ENCODE measurements around the gene APOL6.

Gene APOL6, protein sequence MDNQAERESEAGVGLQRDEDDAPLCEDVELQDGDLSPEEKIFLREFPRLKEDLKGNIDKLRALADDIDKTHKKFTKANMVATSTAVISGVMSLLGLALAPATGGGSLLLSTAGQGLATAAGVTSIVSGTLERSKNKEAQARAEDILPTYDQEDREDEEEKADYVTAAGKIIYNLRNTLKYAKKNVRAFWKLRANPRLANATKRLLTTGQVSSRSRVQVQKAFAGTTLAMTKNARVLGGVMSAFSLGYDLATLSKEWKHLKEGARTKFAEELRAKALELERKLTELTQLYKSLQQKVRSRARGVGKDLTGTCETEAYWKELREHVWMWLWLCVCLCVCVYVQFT

DNA sequence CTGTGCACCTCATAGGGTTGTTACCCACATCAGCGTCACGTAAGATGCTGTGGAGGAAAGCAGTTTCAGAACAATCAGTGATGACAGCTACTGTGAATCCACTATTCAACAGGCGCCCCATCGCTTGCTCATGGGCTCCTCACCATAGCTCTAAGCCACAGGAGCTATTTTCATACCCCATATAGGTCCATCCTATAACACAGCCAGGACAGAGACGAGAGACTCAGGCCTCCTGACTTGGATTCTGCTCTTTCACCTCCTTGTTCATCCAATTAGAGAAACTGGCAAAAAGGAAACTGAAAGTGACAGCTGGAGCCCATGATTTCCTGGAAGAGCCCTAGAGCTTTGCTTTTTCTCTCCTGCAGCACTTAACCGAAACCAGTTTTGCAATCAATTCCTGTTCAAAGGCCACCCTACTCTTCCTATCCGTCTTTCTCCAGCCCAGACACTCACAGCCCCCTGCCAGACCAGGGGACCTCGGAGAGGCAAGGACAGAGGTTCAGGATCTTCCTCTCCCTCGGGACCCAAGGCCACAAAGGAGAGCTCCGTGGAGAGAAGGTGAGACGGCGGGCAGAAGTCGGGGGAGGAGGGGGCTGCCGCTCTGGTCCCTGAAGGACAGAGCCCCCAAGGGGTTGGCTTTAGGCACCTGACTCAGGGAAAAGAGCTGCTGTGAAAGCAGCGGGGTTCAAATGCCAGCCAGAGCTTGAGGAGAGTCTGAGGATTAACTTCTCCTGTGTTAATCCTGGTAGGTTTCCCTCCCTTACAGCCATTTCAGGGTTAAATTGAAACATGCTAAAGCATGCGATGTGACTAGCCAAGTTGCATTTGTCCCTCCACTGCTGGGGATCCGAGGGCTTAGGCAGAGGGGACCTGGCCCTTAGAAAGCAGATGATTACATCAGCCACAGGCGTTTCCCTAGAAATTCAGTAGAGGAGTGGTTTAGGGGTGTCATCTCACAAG lies at the start of gene APOL6:
TSS of gene APOL6 (plus strand) at position 381 of the 960 bp plus-strand sequence. CDS start 7,980 bp downstream, outside the sequence.
- DNase-seq (ENCODE audit: low read depth) = peak; percentile 83

DNA sequence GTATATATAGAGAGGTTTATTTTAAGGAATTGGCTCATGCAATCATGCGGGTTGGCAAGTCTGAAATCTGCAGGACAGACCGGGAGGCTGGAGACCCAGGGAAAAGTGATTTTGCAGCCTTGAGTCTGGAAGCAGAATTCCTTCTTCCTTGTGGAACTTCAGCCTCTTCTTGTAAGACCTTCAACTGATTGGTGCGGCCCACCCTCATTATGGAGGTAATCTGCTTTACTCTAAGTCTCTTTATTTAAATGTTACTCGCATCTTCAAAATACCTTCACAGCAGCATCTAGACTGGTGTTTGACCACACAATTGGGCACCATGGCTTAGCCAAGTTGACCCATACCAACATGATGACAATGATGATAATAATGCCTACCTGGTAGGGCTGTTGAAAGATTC lies 48.9 kb upstream of the APOL6 start:
- DNase-seq (ENCODE audit: low read depth) = no peak

DNA sequence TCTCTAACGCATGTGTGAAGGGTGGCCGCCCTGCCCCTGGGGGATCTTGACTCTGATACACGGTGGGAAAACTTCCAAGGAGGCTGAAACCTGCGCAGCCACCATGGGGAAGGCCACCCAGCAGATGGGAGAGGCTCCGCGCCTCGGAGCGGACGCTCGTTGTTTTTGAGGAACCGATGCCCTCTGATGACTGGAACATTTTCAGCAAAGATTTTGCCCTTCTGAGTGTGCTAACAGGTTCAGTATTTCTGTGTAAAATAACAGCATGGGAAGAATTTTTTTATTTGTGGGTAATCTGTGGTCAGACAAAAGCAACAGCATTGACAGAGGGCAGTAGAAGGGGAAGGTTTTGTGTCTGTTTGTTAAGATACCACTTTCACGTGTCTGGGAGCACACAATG lies 47.8 kb upstream of the APOL6 start:
- no peak for DNase-seq (ENCODE audit: low read depth)

DNA sequence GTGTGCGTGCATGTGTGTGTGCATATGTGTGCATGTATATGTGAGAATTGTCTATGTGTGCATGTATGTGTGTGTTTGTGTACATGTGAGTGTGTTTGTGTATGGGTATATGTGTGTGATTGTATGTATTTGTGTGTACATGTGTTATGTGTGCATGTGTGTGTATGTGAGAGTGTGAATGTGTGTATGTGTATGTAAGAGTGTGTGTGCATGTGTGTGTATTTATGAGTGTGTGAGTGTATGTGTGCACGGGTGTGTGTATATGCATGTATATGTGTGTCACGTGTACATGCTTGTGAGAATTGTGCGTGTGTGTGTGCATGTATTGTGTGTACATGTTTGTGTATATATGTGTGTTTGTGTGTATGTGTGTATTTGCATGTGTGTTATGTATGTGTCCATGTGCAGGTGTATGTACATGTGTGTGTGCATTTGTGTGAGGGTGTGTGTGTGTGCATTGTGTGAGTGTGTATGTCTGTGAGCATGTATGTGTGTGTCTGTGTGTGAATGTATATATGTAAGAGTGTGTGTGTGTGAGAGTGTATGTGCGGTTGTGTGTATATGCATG lies 47.1 kb upstream of the APOL6 start:
- DNase-seq (ENCODE audit: low read depth) = no peak

DNA sequence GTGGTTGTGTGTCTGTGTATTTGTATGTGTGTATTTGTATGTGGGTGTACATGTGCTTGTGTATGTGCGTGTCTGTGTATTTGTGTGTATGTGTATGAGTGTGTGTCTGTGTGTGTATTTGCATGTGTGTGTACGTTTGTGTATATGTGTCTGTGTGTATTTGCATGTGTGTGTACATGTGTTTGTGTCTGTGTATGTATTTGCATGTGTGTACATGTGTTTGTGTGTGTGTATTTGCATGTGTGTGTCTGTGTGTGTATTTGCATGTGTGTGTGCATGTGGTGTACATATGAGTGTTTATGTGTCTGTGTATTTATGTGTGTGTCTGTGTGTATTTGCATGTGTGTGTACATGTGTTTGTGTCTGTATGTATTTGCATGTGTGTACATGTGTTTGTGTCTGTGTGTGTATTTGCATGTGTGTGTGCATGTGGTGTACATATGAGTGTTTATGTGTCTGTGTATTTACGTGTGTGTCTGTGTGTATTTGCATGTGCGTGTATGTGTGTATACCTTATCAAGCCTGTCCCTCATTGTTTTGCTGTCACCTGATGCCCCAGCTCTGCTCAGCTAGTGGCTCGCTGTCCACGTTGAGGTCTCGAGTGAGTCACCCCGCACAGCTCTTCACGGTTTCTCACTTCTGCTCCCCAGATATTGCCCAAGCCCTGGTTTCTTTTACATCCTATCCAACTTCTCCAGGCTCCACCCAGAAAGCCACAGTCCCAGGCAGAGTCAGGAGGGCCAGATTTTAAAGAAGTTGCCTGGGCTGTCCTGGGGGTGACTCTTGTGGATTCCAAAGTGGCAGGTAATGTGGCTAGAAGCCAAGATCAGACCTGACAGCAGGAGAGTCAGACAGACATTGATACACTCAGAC lies 46.3 kb upstream of the APOL6 start:
- DNase-seq (ENCODE audit: low read depth) = peak; percentile 76

DNA sequence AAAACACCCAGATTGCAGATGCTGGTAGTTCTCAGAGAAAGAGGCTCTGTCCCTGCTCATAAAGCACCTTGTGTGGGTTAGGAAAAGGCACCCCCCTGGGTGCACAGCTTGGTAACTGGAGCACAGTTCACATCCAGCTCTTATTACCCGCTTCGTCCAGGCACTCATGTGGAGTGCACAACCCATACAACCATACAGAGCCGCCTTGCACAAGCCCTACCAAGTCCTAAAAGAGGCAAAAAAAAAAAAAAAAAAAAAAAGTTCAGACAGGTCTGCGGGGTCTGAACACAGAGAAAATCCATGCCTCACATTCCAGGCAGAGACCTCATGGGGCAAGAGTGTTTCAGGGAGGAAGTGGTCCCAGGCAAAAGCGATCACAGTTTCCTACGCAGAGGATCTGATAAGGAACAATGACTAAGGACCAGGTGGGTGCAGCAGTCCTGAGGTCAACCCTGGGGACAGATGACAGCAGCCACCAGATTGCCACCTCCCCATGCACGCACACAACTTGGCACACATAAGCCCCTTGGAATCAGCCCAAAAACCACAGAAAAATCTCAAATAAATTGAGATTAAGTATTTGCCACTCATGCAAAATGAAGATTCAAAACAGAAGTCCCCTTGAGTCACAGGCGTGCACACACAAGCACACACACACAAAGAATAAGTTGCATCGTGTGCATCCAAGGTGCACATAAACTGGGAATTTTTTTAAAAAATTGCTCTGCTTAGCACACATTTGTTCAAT lies 43.5 kb upstream of the APOL6 start:
- no peak for DNase-seq (ENCODE audit: low read depth)

DNA sequence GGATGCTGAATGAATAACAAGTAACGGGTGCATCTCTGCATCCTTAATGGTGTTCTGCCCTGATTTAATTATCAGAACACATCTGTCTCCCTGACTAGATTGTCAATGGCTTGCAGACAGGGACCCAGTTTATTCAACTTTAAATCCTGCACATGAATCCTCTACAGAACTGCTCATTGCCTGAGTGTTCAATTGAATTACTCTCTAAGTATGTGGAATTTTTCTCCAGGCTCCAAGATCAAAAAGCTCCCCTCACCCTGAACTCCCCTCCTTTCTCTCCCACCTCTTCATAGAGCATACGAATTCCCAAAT lies 42.9 kb upstream of the APOL6 start:
- DNase-seq (ENCODE audit: low read depth) = no peak

DNA sequence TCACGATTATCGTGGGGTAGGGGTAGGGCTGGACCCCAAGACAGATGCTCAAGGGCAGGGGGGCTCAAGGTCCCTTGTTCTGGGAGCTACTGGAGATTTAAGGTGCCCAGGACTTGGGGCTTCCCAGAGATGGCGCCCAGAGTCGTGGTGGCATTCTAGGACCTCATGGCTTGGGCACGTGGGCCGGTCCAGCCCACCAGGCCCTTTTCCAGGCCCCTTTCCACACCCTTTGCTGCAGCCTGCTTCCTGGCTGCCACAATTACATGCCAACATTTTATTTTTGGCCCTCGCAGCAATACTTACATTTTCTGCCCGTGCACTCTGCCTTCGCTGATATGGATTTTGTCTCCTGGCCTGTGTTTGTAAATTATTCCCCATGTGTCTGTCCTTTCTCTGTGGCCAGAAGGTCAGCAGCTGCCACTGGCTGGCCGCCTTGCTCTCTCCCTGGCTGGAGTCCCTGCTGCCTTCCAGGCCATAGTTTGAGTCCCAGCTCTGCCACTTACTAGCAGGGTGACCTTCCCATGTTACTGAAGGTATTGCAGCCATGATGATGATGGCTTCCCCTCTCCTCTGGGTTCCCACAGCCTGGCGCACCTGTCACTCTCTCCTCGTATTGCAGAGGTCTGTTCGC lies 42.3 kb upstream of the APOL6 start:
- no peak for DNase-seq (ENCODE audit: low read depth)

DNA sequence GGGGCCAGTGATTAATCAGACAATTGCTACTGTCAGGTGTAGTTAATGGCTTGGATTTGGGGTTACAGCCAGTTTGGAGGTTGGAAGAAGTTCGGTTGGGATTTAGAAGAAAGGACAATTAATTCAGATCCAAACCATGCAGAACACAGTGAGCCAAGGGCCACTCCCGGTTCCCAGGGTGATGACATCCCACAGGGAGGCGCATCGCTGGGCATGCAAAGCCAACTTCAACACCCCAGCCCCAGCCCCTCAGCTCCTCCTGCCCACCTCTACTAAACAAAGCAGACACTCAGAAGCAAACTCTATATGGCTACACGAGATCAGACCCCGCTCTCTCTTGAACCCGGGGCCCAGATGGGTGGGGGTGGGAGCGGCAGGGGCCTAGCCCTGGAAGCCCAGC lies 41.3 kb upstream of the APOL6 start:
- DNase-seq (ENCODE audit: low read depth) = no peak

DNA sequence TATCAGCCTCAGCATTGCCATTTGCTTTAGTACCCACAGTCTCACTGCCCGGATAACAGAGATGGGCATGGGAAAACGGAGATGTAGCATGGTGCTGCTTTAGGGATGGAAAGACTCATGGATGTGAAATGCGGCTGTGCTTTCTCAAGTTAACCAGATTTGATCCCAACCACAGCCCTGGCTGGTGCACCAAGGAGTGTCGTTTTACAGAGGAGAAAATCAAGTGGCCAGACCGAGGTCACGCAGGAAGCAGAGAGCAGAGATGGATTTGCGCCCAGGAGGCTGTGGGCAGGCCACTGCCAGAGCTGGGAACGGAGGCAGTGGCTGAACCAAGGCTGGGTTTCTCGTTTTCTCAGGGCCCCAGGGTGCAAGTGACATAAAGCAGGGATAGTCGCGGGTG lies 40.2 kb upstream of the APOL6 start:
- peak; percentile 67 for DNase-seq (ENCODE audit: low read depth)

DNA sequence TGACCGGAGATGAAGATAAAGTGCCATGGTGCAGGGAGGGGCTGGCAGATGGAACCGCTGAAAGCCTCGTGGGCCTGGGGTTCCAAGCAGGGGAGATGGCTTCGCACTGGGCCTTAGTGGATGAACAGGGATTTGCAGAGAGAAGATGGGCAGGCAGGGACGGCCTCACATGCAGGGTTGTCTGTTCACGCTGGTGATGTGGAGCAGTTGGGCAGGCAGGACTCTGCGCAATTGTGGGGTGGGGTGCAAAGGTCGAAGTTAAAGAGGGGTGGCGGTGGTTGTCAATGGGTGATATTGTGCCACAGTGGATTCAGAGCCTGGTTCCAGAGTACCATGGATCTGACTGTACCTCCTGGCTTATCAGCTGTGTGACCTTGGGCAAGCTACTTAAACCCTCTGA lies 39.0 kb upstream of the APOL6 start:
- DNase-seq (ENCODE audit: low read depth) = no peak

DNA sequence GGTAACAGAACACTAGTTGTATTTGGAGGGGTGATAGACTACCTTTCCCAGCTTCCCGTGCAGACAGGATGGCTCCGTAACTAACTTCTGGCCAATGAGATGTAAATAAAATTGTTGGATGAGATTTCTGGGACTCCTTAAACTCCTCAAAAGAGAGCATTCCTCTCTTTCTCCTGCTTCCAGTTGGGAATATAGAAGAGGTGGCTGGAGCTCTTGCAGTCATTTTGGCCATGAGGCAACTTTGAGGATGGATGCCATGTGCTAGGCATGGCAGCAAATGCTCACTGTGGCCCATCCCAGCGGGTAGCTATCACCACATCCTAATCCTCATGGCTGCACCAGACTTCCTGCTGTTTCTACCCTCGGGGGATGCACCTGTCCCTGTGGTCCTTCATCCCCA lies 38.5 kb upstream of the APOL6 start:
- DNase-seq (ENCODE audit: low read depth) = no peak

DNA sequence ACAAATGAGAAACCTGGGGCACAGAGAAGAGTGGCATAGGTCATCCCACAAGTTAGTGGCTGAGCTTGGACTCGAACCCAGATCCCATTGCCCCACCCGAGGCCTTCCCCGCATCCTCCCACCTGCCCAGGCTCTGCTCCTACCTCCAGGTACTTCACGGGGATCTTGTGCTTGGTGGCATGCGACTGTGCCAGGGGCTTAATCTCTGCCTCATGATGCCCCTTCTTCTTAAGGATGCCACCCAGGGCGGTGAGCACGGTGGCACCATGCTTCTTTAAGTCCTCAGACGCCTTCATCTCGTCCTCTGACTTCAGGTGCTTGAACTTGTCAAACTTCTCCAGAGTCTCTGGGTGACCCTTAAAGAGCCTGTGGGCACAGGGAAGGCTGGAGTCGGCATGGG lies 37.5 kb upstream of the APOL6 start:
- no peak for DNase-seq (ENCODE audit: low read depth)

DNA sequence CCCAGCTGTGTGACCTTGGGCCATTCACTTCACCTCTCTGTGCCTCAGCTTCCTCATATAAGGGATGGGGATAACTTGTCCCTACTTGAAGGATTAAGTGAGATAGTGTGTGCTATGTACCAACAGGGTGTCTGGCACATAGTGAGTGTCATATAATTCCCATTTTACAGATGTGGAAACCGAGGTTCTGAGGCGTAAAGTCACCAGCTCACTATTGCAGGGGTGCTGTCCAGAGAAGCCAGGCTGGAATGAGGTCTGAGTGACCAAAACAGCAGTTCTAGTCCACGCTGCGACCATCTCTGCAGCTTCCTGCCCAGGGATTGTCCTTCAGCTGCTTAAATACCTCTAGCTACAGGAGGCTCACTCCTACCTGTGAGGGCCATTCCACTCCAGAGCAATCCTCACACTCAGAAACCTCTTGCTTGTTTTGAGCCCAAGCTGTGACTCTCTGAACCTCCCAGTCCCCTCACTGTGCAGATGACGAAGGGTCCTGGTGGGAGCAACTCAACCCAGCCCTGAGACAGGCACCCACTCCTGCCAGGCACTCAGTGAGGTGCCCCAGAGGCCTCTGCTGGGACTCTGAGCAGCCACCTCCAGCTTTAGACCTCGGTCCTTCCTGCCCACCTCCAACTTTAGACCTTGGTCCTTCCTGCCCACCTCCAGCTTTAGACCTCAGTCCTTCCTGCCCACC lies 36.9 kb upstream of the APOL6 start:
- no peak for DNase-seq (ENCODE audit: low read depth)

DNA sequence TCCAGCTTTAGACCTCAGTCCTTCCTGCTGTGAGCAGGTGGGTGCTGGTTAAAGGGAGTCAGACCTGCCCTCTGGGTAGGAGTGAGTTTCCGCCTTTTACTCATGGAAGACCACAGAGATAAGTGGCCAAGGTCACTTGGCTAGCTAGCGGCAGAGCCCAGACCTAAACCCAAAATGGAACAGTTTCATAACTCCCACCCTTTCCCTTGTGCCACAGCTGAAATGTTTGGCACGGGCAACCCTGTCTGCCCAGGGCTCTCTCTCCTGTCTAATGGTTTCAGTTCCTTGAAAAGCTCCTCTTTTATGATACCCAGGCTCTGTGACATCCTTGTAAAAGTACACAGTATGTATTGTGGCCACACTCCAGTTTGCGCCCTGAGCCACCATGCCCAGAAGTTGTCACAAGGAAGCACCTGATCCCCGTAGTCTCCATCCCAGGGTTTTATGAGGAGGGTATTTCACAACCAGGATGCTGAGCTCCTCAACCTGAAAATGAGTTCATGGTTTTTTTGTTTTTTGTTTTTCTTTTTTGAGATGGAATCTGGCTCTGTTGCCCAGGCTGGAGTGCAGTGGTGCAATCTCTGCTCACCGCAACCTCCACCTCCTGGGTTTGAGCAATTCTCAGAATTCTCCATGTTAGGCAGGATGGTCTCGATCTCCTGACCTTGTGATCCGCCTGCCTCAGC lies 36.2 kb upstream of the APOL6 start:
- no peak for DNase-seq (ENCODE audit: low read depth)

DNA sequence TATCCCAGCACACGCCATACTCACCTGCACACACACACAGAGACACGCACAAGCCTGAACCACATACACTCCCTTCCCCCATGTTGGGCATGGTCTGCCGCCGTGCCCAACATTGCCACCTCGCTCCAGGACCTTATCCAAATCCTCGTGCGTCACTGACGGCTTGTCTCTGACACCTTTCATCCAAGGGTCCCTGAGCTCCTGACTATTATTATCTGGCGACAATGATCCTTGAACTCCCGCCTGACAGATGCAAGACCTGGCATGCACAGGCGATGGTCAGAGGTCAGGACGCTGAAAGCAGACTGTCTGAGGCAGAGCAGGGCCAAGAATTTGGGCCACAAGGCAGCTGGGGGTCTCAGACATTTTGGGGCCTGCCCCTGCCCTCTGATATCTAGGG lies 35.3 kb upstream of the APOL6 start:
- DNase-seq (ENCODE audit: low read depth) = no peak

DNA sequence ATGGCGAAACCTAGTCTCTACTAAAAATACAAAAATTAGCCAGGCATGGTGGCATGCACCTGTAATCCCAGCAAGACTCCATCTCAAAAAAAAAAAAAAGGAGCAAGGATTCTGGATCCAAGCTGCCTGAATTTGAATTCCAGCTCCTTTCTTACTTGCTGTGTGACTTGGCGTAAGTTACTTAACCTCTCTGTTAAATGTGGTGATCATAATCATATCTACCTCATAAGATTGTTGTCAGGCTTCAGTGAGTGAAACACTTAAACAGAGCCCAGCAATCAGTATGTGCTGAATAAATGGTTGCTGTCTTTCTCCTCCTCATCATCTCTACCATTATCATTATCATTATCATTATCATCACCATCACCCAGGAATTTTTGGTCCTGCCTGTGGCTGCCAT lies 33.8 kb upstream of the APOL6 start:
- no peak for DNase-seq (ENCODE audit: low read depth)

DNA sequence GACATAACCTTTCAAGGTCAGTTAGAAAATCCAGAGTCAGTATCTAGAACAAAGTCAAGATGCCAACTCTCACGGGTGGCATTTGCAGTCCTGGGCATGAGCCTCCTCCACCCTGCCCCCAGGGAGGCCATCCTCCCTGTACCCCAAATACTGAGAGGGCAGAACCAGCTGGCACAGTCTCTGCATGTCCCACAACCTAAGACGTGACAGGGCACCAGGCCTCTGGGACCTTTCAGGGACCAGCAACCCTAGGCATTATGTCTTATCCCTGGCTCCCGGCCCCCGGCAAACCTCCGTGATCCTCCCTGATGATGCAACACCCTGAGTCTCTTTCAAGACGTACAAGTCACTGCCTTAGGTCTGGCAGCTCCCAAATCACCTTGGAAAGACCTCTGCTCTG lies 33.1 kb upstream of the APOL6 start:
- no peak for DNase-seq (ENCODE audit: low read depth)

DNA sequence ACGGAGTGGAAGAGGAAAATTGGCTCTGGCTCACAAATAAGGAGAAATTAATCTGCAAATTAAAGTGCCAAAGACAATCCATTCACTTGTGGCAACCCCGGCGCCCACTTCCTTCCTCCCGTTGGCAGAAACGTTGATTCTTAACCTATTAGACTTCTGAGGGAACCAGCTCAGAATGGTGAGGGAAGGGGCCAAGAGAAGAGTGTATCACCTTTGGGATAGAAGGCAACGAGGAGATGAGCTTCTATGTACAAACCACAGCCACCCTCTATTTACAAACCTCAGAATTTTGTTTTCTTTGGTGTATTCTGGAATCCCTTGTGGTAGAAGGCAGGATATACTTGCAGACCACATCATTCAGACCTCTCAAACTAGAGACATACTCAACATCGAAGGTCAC lies 32.2 kb upstream of the APOL6 start:
- DNase-seq (ENCODE audit: low read depth) = no peak
